A673 (cell line): Measurements from ENCODE around the gene SEC62.

ENCODE experiments used
- CTCF ChIP-seq: fragments of 300-800, 200-600 bp; sonication (generic); conservative IDR thresholded peaks from 2 replicates; pipeline ENCODE4 v1.5.1; 2017; ENCODE audit warnings: low read depth, mild to moderate bottlenecking, antibody characterized with exemption, low read length, moderate library complexity, mixed read lengths
- EZH2 ChIP-seq: fragments of 200-600 bp; sonication (generic); IDR thresholded peaks from 2 replicates; pipeline ENCODE4 v1.6.1; 2017; ENCODE audit warnings: borderline replicate concordance, low read depth, mild to moderate bottlenecking, mixed read lengths, antibody characterized with exemption, low read length; ENCODE audit not compliant: poor library complexity, severe bottlenecking

DNA sequence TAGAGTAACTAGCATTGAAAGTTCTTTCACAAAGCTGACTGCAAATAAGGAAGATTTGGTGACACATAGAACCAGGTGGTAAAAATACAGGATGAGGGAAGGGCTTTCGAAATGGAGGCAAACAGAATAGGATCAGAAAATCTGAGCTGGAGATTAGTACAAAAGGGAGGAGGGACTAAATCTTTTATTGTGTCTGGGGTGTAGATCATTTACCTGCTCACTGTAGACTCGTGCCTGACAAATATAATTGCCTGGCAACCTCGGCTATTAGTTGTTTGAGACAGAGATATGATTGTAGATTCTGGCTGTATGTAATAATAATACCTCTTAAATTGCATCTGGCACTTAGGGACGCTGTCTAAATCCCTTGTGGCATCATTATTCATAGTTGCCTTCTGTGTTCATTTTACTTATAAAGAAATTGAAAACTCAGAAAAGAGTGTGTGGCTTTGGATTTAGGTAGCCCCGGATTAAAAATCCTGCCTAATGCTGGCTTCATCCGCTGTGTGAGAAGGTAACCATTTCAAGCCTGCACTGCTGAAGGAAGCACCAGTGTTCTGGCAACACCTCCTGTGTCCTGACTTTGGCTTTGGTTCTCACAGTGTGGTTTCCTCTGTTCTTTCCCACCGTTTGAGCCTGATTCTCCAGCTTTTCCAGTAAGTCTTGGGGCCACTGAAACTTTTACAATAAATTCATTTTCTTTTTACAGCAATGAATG is 46.2 kb downstream of the SEC62 start:
- TF ChIP-seq CTCF (no peak), EZH2 (no peak)
